ENCODE results near the gene C20orf202. TPM values are rescaled to one million over a fixed set of nuclear protein-coding genes. Genes with fewer than 3 reads are reported as not detected.

C20orf202 gene
- polyA plus RNA-seq, 1 of the 3 experiments (the other 2 are of a cell fraction): not detected

DNA sequence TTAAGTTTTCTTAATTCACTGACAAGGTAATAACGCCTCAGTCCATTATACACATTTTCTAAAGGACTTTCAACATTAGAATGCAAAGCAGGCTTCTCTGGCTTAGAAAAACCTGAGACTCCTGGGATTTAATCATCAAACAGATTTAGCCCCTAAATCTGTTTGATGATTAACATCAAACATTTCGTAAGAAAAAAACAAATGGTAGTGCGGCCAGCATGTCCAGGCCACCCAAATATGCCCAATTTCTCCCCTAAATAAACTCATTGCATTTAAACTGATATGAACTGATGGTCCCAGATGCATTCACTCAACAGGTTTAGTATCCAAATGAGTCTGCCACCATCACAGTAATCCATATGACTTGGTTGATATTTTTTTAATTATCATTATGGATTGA, 24.6 kb upstream of the C20orf202 start:
- WGBS (ENCODE audit: low lambda C conversion rate): 92% methylated on average over 3 of the region's 3 CpGs
- no peaks in the 10 kb centered on the region for H3K79me2 ChIP-seq (ENCODE audit: insufficient read depth)
- H3K27me3 ChIP-seq (ENCODE audit: insufficient read depth): no peaks in the 10 kb centered on the region
- no peak overlapping the region for H3K4me3 ChIP-seq (ENCODE audit: low read depth in 2 of 2, low read length in 1 of 2)
- POLR2A ChIA-PET: no interaction called here
- H3K9ac ChIP-seq: no peak overlapping the region
- H3F3A ChIP-seq (replicated peaks; ENCODE audit: insufficient read depth): no peaks in the 10 kb centered on the region
- H3K4me2 ChIP-seq: no peak overlapping the region
- no peak overlapping the region for H2AFZ ChIP-seq (ENCODE audit: low read depth)
- no peaks in the 10 kb centered on the region for H4K20me1 ChIP-seq (ENCODE audit: insufficient read depth)
- CTCF ChIA-PET: interaction anchor here (1.7 to 3.8 kb wide), 2 partner anchors 34 to 70 kb away, joined by 6 to 13 read pairs; no protein-coding TSS in a partner anchor
- H3K27ac ChIP-seq (ENCODE audit: low read depth in 2 of 2, low read length in 1 of 2): no peak overlapping the region
- H3K9me3 ChIP-seq: no peaks in the 10 kb centered on the region
- no peak for DNase-seq
- no peak for TF ChIP-seq RFX5 (IDR thresholded peaks at IDR 0.05; ENCODE audit: low read length)
- TF ChIP-seq, protein P1, sequence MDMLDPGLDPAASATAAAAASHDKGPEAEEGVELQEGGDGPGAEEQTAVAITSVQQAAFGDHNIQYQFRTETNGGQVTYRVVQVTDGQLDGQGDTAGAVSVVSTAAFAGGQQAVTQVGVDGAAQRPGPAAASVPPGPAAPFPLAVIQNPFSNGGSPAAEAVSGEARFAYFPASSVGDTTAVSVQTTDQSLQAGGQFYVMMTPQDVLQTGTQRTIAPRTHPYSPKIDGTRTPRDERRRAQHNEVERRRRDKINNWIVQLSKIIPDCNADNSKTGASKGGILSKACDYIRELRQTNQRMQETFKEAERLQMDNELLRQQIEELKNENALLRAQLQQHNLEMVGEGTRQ (IDR thresholded peaks at IDR 0.05; ENCODE audit: borderline replicate concordance, low read depth, low read length): no peak
- no peak for TF ChIP-seq EP300 (IDR thresholded peaks at IDR 0.05; ENCODE audit: borderline replicate concordance in 1 of 2, low read depth in 1 of 2, low read length in 1 of 2)
- no peak for TF ChIP-seq FOXJ3 (CRISPR knock-in tag; IDR thresholded peaks at IDR 0.05)
- TF ChIP-seq, protein P2, sequence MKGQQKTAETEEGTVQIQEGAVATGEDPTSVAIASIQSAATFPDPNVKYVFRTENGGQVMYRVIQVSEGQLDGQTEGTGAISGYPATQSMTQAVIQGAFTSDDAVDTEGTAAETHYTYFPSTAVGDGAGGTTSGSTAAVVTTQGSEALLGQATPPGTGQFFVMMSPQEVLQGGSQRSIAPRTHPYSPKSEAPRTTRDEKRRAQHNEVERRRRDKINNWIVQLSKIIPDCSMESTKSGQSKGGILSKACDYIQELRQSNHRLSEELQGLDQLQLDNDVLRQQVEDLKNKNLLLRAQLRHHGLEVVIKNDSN (IDR thresholded peaks at IDR 0.05; ENCODE audit: borderline replicate concordance, low read depth): no peak
- no peak for TF ChIP-seq NFIC (IDR thresholded peaks at IDR 0.05; ENCODE audit: borderline replicate concordance)
- TF ChIP-seq SMC3 (IDR thresholded peaks at IDR 0.05; ENCODE audit: low read depth, low read length): no peak
- no peak for TF ChIP-seq TCF12 (IDR thresholded peaks at IDR 0.05)
- no peak for TF ChIP-seq MXI1 (IDR thresholded peaks at IDR 0.05; ENCODE audit: low read depth, low read length)
- TF ChIP-seq SIN3A (IDR thresholded peaks at IDR 0.05; ENCODE audit: borderline replicate concordance, low read depth, low read length): no peak
- TF ChIP-seq ELF1 (IDR thresholded peaks at IDR 0.05): no peak
- TF ChIP-seq, protein P3, sequence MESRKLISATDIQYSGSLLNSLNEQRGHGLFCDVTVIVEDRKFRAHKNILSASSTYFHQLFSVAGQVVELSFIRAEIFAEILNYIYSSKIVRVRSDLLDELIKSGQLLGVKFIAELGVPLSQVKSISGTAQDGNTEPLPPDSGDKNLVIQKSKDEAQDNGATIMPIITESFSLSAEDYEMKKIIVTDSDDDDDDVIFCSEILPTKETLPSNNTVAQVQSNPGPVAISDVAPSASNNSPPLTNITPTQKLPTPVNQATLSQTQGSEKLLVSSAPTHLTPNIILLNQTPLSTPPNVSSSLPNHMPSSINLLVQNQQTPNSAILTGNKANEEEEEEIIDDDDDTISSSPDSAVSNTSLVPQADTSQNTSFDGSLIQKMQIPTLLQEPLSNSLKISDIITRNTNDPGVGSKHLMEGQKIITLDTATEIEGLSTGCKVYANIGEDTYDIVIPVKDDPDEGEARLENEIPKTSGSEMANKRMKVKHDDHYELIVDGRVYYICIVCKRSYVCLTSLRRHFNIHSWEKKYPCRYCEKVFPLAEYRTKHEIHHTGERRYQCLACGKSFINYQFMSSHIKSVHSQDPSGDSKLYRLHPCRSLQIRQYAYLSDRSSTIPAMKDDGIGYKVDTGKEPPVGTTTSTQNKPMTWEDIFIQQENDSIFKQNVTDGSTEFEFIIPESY (IDR thresholded peaks at IDR 0.05; ENCODE audit: borderline replicate concordance, low read depth): no peak
- no peak for TF ChIP-seq JUND (IDR thresholded peaks at IDR 0.05)
- TF ChIP-seq CHD2 (IDR thresholded peaks at IDR 0.05; ENCODE audit: low read length, partially characterized antibody): no peak
- TF ChIP-seq FOSL2 (IDR thresholded peaks at IDR 0.05; ENCODE audit: borderline replicate concordance, low read depth): no peak
- no peak for TF ChIP-seq POLR2AphosphoS5 (IDR thresholded peaks at IDR 0.05; ENCODE audit: low read depth, low read length)
- TF ChIP-seq, protein P4, sequence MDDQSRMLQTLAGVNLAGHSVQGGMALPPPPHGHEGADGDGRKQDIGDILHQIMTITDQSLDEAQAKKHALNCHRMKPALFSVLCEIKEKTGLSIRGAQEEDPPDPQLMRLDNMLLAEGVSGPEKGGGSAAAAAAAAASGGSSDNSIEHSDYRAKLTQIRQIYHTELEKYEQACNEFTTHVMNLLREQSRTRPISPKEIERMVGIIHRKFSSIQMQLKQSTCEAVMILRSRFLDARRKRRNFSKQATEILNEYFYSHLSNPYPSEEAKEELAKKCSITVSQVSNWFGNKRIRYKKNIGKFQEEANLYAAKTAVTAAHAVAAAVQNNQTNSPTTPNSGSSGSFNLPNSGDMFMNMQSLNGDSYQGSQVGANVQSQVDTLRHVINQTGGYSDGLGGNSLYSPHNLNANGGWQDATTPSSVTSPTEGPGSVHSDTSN (IDR thresholded peaks at IDR 0.05): no peak
- TF ChIP-seq, protein P5, sequence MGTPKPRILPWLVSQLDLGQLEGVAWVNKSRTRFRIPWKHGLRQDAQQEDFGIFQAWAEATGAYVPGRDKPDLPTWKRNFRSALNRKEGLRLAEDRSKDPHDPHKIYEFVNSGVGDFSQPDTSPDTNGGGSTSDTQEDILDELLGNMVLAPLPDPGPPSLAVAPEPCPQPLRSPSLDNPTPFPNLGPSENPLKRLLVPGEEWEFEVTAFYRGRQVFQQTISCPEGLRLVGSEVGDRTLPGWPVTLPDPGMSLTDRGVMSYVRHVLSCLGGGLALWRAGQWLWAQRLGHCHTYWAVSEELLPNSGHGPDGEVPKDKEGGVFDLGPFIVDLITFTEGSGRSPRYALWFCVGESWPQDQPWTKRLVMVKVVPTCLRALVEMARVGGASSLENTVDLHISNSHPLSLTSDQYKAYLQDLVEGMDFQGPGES (IDR thresholded peaks at IDR 0.05; ENCODE audit: low read depth, low read length): no peak
- H3K9me2 ChIP-seq: no peaks in the 10 kb centered on the region
- peaks cover 0 to 11% of the 10 kb centered on the region in 2 experiments for H3K36me3 ChIP-seq (replicated peaks in 1 of 2; ENCODE audit: control insufficient read depth in 1 of 2, insufficient read depth in 2 of 2, low read length in 1 of 2)
- H3K4me1 ChIP-seq (ENCODE audit: control insufficient read depth in 1 of 2, insufficient read depth in 2 of 2, low read depth in 1 of 2, low read length in 1 of 2): no peaks in the 10 kb centered on the region; a peak in 1 of 4 replicates

Measured in SK-N-SH (cell line).